CD4-positive, alpha-beta T cell (primary cell): ENCODE data around the gene CFAP299. TPM values are rescaled to one million over a fixed set of nuclear protein-coding genes. Genes with fewer than 3 reads are reported as not detected.

Experiments used
- ATAC-seq: fragments of 200-7000 bp; cut with Tn5 transposase; one replicate; pipeline ENCODE4 v1.10.0; 2022; ENCODE audit warnings: mild to moderate bottlenecking; ENCODE audit not compliant: poor library complexity
- CTCF ChIA-PET: fragments of 350-600 bp; sonication (Branson Sonifier 250); formaldehyde crosslinking; loops from one replicate; lab custom pipeline; 2021; ENCODE audit warnings: antibody characterized with exemption, inconsistent platforms; lab: Charles Lee
- POLR2A ChIA-PET: fragments of 350-600 bp; sonication (Branson Sonifier 250); formaldehyde crosslinking; loops from one replicate; lab custom pipeline; 2021; ENCODE audit warnings: antibody characterized with exemption, inconsistent platforms; lab: Charles Lee
- DNase-seq, 14 experiments: peaks; one replicate each; pipeline ENCODE4 v3.0.0-alpha.2; 2013 to 2020; ENCODE audit warnings: mixed read lengths in 2 of 14
- H3K27ac ChIP-seq, 2 donors: one replicate each; pipeline versions ENCODE4 v1.5.1 to v1.7.0; 2013; ENCODE audit warnings: low read length in 2 of 2, low read depth in 1 of 2, mild to moderate bottlenecking in 1 of 2
- H3K27me3 ChIP-seq, 2 experiments: 1 replicate in 1 of 2; 2 replicates in 1 of 2; pipeline versions ENCODE4 v1.6.1 to v1.7.0; 2013; ENCODE audit warnings: low read length in 2 of 2, control low read depth in 1 of 2, mild to moderate bottlenecking in 1 of 2, moderate library complexity in 1 of 2; ENCODE audit not compliant: insufficient read depth in 2 of 2, control insufficient read depth in 1 of 2
- H3K36me3 ChIP-seq: one replicate; pipeline ENCODE4 v1.6.1; 2013; ENCODE audit warnings: low read length, control low read depth; ENCODE audit not compliant: insufficient read depth
- H3K4me1 ChIP-seq: one replicate; pipeline ENCODE4 v1.6.1; 2013; ENCODE audit warnings: low read length, control low read depth; ENCODE audit not compliant: insufficient read depth
- H3K4me3 ChIP-seq: one replicate; pipeline ENCODE4 v1.5.1; 2013; ENCODE audit warnings: mild to moderate bottlenecking, low read length, moderate library complexity
- H3K9me3 ChIP-seq, 2 experiments: 1 replicate in 1 of 2; 2 replicates in 1 of 2; pipeline versions ENCODE4 v1.6.1 to v1.7.0; 2013; ENCODE audit warnings: low read length in 2 of 2, mild to moderate bottlenecking in 2 of 2, control low read depth in 1 of 2, moderate library complexity in 1 of 2; ENCODE audit not compliant: control insufficient read depth in 1 of 2, insufficient read depth in 1 of 2
- H3K27ac Mint-ChIP-seq: one replicate; pipeline ENCODE4 v1.8.0; 2020; ENCODE audit warnings: mixed read lengths
- H3K27me3 Mint-ChIP-seq: one replicate; pipeline ENCODE4 v1.8.0; 2021; ENCODE audit warnings: mixed read lengths
- H3K36me3 Mint-ChIP-seq: one replicate; pipeline ENCODE4 v1.8.0; 2021; ENCODE audit warnings: low read depth, mixed read lengths
- H3K4me1 Mint-ChIP-seq: one replicate; pipeline ENCODE4 v1.8.0; 2021; ENCODE audit warnings: low read depth, mixed read lengths
- H3K4me3 Mint-ChIP-seq: one replicate; pipeline ENCODE4 v1.8.0; 2020; ENCODE audit warnings: mild to moderate bottlenecking, mixed read lengths
- H3K9me3 Mint-ChIP-seq: one replicate; pipeline ENCODE4 v1.8.0; 2020; ENCODE audit warnings: mixed read lengths
- CTCF ChIP-seq: fragments of 200-600 bp; IDR thresholded peaks from one replicate; pipeline ENCODE4 v1.8.0; 2022; ENCODE audit warnings: antibody characterized with exemption, mild to moderate bottlenecking
- intact Hi-C, 2 experiments: fragments of 100-400 bp; cut with DNase I in 1 of 2; cut with micrococcal nuclease in 1 of 2; formaldehyde crosslinking; loops; one replicate each; pipeline versions ENCODE4 v1.15.1 to v1.9.0; 2023 to 2025; cut with DNase I, micrococcal nuclease
- total RNA-seq, 174 experiments: library from RNA in 2 of 174; stranded (reverse) in 2 of 174; gene quantifications; one replicate each; pipeline ENCODE4 v1.2.3 and lab custom pipeline; 2021 to 2026

Gene CFAP299
- total RNA-seq, 2 experiments from 2014 or later, result not detected

- peaks cover 14% of the 10 kb centered on the region for H3K4me1 Mint-ChIP-seq
- H3K4me3 Mint-ChIP-seq, result no peak overlapping the region
- POLR2A ChIA-PET, result no interaction called here
- no peaks in the 10 kb centered on the region for H3K27me3 ChIP-seq
- no peak for TF ChIP-seq CTCF
- ATAC-seq (no peak), DNase-seq (no peak)
- no peak overlapping the region for H3K27ac Mint-ChIP-seq
- H3K9me3 Mint-ChIP-seq, result peaks cover 7% of the 10 kb centered on the region
- peaks cover 6% of the 10 kb centered on the region for H3K4me1 ChIP-seq
- intact Hi-C loops, result no loop called here
- no peaks in the 10 kb centered on the region for H3K36me3 ChIP-seq
- peaks cover 0 to 6% of the 10 kb centered on the region in 2 experiments for H3K9me3 ChIP-seq
- CTCF ChIA-PET, result no interaction called here
- H3K27me3 Mint-ChIP-seq, result no peaks in the 10 kb centered on the region
- H3K4me3 ChIP-seq, result no peak overlapping the region
- no peak overlapping the region for H3K27ac ChIP-seq
- H3K36me3 Mint-ChIP-seq, result no peaks in the 10 kb centered on the region
These were observed 85.1 kb downstream of the CFAP299 start for GRCh38 chr4:80420638-80421037.

GRCh38 chr4:80422727-80423404, 87.3 kb downstream of the CFAP299 start:
- no peak overlapping the region for H3K27ac Mint-ChIP-seq
- POLR2A ChIA-PET, result interaction anchor here (0.6 to 1.5 kb wide), 2 partner anchors 17 to 582 kb away, joined by 3 read pairs; no protein-coding TSS in a partner anchor
- H3K27ac ChIP-seq, result no peak overlapping the region

GRCh38 chr4:80423553-80424224, 88.2 kb downstream of the CFAP299 start:
- Histone ChIP-seq H3K9me3 (peaks cover 0 to 6% of the 10 kb centered on the region in 2 experiments), H3K27me3 (no peaks in the 10 kb centered on the region), H3K27ac (no peak overlapping the region), H3K36me3 (no peaks in the 10 kb centered on the region), H3K4me1 (peaks cover 6% of the 10 kb centered on the region), H3K4me3 (no peak overlapping the region)
- no peak for DNase-seq
- Mint-ChIP-seq H3K4me1 (peaks cover 14% of the 10 kb centered on the region), H3K36me3 (no peaks in the 10 kb centered on the region), H3K27ac (no peak overlapping the region), H3K9me3 (peaks cover 7% of the 10 kb centered on the region), H3K27me3 (no peaks in the 10 kb centered on the region), H3K4me3 (no peak overlapping the region)
- POLR2A ChIA-PET, result interaction anchor here (0.6 to 1.5 kb wide), 2 partner anchors 16 to 581 kb away, joined by 3 read pairs; no protein-coding TSS in a partner anchor
- intact Hi-C loops, result no loop called here
- ATAC-seq, result no peak
- no peak for TF ChIP-seq CTCF
- CTCF ChIA-PET, result no interaction called here

More at GRCh38 chr4:80422727-80423404, 87.3 kb downstream of the CFAP299 start:
- DNase-seq, result peak in 3 of 14 experiments; percentile 37 to 81 (median 52)
- CTCF ChIA-PET, result no interaction called here
- intact Hi-C loops, result no loop called here
- H3K4me3 ChIP-seq, result no peak overlapping the region
- Mint-ChIP-seq H3K4me1 (peaks cover 14% of the 10 kb centered on the region), H3K27me3 (no peaks in the 10 kb centered on the region), H3K4me3 (no peak overlapping the region), H3K9me3 (peaks cover 7% of the 10 kb centered on the region), H3K36me3 (no peaks in the 10 kb centered on the region)
- peaks cover 6% of the 10 kb centered on the region for H3K4me1 ChIP-seq
- no peak for TF ChIP-seq CTCF
- no peaks in the 10 kb centered on the region for H3K27me3 ChIP-seq
- no peaks in the 10 kb centered on the region for H3K36me3 ChIP-seq
- peak; percentile 83 for ATAC-seq
- peaks cover 0 to 6% of the 10 kb centered on the region in 2 experiments for H3K9me3 ChIP-seq
